Fibroblast of peridontal ligament (primary cell): ENCODE results near the gene ABI2.
"Not testable (repeated sequence)": the region's sequence is repeated elsewhere in the genome, so short reads cannot be mapped to it uniquely, and the experiment has no call there.

ENCODE experiments used
- DNase-seq: peaks from one replicate; pipeline ENCODE4 v3.0.0-alpha.2; 2010; ENCODE audit errors: extremely low read depth

Gene ABI2

DNA sequence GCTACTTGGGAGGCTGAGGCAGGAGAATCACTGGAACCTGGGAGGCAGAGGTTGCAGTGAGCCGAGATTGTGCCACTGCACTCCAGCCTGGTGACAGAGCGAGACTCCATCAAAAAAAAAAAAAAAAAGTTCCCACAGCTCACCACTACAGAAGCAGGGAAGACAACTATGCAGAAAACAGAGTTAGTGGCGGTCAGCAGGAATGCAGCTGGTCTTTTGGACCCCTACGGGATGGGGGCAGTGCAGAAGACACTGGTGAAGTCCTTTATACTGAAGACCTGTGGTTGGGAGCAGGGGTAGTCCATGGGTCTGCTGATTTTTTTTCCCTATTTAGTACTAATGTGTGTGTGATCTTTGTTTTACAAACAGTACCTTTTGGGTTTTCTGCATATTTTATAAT is 101.4 kb downstream of the ABI2 start:
- not testable (repeated sequence) for DNase-seq

DNA sequence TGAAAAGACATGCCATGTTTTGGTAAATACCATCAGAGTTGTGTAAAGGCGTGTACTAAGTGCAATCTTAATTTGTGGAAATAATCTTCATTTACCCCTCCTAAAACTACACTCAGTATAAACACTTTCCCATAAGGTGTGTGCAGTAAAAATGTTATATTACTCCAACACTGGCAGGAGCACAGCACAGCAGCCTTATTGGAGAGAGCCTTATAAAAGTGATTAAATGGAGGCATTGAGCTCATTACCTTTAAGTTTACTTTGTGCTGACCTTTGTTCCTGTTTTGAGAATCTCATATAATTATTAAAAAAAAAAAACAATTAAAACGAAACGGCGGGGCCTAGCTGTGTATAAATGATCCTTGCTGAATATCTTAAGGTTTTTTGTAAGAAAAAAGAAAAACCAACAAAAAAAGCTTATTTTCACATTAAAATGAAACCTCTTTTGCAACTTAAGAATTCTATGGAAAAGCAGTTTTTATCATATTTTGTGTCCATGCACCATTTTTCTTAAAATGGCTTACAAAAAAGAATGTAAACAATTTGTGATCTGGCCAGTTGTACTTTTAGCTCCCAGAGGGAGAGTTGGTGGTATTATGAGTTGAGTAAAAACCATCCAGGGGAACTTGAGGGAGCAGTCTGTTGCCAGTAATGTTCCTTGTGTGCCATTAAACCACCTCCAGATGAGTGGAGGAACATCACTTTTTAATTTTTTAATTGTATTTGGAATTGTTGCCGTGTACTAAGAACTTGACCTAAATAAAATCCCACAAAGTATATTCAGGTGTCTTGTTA is 103.4 kb downstream of the ABI2 start:
- DNase-seq = peak; percentile 68

- no peak for DNase-seq
Measured at GRCh38 chr2:203432811-203433210, 104.6 kb downstream of the ABI2 start.

DNA sequence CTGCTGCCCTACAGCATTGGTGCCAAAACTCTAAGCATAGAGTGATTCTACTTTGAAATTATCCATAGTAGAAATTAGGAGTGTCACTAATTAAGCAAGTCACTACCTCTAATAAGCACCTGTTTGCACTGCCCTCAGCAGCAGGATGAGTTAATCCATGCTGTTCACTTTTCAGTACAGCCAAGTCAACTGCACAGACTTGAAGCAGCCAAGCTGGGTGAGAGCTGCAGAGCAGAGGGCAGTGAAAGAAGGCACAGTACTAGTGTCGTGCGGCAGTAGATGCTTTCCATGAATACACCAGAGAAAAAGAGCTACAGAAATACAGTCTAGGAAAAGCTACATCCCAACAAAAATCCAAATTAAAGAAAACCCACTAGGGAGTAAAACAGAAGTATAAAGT is 108.3 kb downstream of the ABI2 start:
- DNase-seq = no peak

DNA sequence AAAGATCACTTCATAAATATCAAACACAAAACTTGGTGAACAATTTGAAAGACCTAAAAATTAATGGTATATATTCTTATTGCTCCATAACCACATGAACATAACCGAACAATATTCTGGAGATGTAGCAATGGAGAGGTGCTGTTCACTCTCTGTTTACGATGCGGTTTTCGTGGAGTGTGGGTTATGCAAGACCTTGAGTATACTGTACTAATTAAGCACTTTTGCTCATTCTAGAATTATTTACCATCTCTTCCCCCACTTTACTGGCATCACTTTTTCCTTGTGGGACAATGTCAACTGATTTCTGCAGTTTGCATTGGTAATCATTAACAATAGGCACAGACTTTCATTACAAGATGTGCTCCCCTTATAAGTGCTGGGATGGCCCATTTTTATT is 109.3 kb downstream of the ABI2 start:
- no peak for DNase-seq

DNA sequence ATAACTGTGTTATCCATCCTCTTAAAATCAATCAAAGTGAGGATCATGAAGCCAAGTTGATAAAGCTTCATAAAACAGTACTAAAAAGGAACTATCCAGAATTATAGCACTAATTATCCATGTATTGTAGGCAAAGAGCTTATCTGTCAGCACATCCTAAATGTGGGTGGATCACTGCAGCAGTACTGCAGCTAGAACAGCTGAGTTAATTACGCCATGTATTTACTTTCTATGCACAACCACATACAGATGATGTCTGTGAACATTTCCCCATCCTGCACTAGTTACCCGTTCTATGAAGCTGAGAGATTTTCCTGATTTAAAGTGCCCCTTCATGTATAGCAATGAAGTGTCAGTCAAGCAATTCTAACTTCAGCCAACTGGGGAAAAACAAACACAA is 110.3 kb downstream of the ABI2 start:
- no peak for DNase-seq

- DNase-seq = no peak
Measured at GRCh38 chr2:203440671-203441070, 112.5 kb downstream of the ABI2 start.

- DNase-seq = no peak
Measured at GRCh38 chr2:203441463-203441862, 113.3 kb downstream of the ABI2 start.

- no peak for DNase-seq
Measured at GRCh38 chr2:203442463-203442862, 114.3 kb downstream of the ABI2 start.

DNA sequence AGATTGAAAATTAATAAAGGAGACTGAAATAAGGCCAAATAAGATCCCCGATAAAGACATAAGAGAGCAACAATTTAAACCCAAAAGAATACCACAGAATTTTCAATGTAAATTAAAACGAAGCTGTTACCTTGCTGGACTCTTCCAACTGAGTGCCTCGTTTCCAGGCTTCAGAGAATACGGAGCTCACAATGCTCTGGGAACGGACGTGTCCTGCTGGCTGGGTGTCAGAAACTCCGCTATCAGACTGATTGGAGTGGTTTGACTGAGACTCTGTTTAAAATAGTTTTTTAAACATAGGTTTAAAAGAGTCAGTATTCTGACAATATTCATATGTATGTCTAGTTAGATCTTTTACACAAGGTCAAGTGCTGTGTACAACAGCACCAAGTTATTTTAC is 116.5 kb downstream of the ABI2 start:
- DNase-seq = no peak

DNA sequence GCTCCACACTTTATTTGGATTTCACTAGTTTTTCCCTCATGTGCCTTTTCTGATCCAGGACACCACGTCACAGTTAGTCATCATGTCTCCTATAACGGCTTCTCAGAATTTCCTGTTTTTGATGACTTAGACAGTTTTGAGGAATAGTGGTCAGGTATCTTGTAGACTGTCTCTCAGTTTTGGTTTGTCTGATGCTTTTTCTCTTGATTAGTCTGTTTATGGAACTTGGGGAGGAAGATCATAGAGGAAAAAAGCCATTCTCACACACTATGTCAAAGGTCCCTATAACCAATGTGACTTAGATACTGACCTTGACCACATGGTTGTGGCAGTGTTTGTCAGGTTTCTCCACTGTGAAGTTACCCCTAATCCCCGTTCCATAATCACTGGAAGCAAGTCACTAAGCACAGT is 117.9 kb downstream of the ABI2 start:
- peak; percentile 67 for DNase-seq

DNA sequence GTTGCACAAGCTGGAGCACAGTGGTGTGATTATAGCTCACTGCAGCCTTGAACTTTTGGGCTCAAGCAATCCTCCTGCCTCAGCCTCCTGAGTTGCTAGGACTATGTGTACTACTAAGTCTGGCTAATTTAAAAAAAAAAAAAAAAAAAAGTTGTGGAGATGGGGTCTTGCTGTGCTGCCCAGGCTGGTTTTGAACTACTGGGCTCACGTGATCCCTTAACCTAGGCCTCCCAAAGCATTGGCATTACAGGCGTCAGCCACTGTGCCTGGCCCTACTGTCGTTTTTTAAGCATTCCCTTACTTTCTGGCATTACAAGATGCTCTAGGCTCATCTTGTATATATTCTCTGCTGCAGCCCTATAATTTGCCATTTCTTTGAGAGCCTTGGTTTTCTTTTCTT is 118.6 kb downstream of the ABI2 start:
- DNase-seq = no peak

- no peak for DNase-seq
Measured at GRCh38 chr2:203450561-203450960, 122.4 kb downstream of the ABI2 start.

- DNase-seq = no peak
Measured at GRCh38 chr2:203451011-203451410, 122.8 kb downstream of the ABI2 start.

DNA sequence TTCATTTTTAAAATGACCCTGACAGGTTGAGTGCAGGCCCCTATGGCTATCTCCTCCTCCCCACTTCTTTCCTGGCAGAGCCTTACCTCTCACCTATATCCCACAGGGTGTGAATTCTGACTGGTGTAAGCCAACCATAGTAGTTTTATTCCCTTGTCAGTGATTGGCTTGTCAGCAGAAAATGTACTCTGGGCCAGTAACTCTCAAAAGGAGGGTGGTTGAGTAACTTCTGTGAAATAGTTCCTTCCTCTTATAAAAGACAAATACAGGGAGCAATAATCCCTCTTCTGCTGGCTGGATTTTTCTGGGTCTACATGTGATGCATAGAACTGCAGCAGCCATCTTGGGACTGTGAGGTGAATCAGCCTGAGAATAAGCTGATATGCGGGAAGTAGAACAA is 123.5 kb downstream of the ABI2 start:
- no peak for DNase-seq

DNA sequence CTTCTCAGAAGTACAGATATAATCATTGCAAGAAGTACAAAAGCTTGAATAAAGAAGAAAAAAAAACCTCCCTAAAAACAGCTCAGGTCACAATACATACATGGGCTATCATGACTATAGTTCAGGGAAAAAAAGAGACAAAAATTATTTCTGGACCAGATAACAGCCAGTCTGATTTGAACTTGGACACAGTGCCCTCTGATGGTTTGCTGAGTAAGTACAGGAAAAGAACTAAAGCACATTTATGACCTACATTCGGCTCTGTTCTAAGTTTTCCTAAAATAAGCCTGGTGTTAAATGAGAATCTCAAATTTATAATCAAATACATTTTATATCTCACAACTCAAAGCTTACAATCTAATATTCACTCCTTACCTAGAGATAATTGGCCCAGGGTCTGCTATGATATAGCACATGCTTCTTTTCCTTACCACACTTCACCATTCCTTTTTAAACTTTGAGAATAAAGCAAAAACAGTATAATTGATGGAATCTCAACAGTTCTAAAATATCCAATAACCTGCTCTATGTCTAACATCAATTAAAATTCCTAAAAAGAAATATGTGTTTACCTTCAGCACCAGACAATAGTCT is 125.8 kb downstream of the ABI2 start:
- peak; percentile 78 for DNase-seq

GRCh38 chr2:203455209-203455608 is 127.0 kb downstream of the ABI2 start:
- no peak for DNase-seq

DNA sequence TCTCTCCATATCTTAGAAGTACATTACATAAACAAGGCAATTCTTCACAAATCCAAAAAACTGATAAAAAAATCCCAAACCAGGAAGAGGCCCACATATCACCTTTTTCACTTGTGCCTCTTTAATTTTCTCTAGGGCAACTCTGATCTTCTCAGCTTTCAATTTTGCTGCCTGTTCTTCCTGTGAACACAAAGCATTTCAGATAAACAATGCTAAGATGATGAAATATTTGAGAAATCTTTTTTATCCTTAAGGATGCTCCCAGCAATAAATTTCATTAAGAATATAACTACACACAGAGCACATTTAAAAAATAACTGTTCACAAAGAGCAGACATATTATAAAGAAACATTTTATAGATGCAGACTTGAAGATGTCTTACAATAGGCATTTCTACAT is 133.6 kb downstream of the ABI2 start:
- DNase-seq = peak; percentile 62

- DNase-seq = peak; percentile 37
Measured at GRCh38 chr2:203462308-203462707, 134.1 kb downstream of the ABI2 start.

- peak; percentile 86 for DNase-seq
Measured at GRCh38 chr2:203463266-203463678, 135.1 kb downstream of the ABI2 start.

DNA sequence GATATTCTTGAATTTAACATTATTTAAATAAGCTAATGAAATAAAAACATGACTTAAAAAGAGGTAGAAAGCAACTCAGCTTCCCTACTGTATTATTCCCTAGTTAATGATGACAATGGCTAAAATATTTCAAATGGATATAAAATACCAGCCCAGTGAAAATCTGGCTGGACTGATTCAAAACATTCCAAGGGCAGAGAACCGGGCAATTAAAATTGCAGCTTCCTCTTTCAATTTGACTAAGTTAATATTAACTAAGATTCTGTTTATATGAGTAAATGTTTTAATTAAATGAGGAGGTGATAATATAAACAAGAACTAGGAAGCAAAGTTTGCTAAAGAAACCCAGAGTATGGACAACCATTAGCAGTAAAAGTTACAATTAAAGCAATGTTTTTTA is 141.4 kb downstream of the ABI2 start:
- DNase-seq = no peak

- DNase-seq = no peak
Measured at GRCh38 chr2:203470371-203470770, 142.2 kb downstream of the ABI2 start.

DNA sequence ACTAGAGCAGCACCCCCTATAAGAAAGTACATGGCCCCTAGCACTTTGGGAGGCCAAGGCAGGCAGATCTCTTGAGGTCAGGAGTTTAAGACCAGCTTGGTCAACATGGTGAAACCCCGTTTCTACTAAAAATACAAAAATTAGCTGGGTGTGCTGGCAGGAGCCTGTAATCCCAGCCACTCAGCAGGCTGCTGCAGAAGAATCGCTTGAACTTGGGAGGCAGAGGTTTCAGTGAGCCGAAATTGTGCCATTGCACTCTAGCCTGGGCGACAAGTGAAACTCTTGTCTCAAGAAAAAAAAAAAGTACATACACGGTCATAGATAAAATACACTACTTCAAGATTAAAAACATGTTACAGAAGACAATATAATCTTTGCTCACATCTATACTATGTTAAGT is 143.1 kb downstream of the ABI2 start:
- no peak for DNase-seq

DNA sequence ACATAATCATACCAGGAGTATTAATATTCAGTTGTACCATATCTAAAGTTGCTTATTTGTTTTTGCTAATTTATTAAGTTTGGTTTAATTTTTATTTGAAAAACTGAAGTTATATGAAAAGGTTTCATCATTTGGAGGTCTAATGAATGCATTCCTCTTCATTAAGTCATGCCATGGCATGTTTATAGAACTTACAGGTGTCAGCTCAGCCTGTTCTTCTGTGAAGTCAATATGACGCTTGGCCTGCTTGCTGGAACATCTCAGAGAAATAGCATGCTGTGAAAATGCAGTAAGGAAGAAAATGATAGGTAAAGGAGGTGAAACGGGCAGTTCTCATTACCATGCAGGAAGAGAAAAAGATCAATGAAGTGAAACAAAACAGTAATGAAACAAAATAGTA is 148.7 kb downstream of the ABI2 start:
- no peak for DNase-seq
